HG02642 (cell line): ENCODE data around the gene NID1.
"Not testable (repeated sequence)": the region's sequence is repeated elsewhere in the genome, so short reads cannot be mapped to it uniquely, and the experiment has no call there.

Experiments
- ATAC-seq: cut with Tn5 transposase; IDR thresholded peaks from one replicate; pipeline ENCODE4 v1.9.1; 2021; ENCODE audit warnings: mild to moderate bottlenecking; ENCODE audit not compliant: unreplicated experiment, poor library complexity

Gene NID1

GRCh38 chr1:236095705-236096520 lies 31.0 kb upstream of the NID1 start:
- no peak for ATAC-seq

DNA sequence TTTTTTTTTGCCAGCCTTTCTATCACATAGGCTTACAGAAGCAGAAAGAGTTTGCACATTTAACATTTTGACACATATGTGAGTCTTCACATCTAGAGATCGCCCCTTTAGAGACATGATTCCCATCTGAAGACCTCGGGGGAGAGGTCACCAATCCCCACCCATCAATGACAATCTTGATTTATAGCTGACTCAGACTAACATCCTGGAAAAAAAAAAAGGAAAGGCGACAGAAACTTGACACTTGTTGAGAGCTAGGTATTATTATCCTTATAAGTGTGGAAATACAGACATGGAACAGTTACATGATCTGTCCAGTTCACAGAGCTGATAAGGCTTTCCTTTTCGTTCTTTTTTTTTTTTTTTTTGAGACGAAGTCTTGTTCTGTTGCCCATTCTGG lies 28.0 kb upstream of the NID1 start:
- ATAC-seq: no peak

DNA sequence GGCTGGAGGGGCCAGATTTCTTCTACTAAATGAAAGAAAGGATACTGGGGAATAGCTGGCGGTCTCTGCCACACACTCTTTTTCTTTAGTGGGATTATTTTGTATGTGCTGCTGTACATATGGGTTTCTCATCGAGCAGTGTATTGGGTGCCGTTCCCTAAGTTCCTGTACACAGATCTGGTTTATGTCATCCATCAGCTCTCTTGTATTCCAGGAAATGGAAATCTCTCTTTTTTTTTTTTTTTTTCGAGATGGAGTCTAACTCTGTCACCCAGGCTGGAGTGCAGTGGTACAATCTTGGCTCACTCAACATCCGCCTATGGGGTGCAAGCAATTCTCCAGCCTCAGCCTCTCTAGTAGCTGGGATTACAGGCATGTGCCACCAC lies 27.0 kb upstream of the NID1 start:
- no peak for ATAC-seq

GRCh38 chr1:236090741-236091147 lies 25.9 kb upstream of the NID1 start:
- no peak for ATAC-seq

DNA sequence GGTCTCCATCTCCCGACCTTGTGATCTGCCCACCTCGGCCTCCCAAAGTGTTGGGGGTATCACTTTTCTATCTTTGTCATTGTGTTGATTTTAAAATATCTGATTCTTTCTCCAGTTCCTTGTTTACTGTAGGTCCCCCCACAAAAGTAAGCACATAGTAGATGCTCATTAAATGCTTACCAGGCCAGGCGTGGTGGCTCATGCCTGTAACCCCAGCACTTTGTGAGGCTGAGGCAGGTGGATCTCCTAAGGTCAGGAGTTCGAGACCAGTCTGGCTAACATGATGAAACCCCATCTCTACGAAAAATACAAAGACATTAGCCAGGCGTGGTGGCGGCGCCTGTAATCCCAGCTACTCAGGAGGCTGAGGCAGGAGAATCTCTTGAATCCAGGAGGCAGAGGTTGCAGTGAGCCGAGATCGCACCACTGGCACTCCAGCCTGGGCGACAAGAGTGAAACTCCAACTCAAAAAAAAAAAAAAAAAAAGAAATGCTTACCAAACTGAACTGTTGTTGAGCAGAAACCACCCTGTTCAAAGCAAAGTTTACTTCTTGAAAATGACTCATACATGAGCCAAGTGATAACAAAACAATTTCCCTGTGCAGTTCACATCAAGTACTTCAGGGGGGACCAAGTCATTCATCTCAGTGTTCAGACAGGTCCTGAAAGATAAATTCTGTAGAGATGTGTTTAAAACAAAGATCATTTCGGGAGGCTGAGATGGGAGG lies 24.3 kb upstream of the NID1 start:
- ATAC-seq: no peak

DNA sequence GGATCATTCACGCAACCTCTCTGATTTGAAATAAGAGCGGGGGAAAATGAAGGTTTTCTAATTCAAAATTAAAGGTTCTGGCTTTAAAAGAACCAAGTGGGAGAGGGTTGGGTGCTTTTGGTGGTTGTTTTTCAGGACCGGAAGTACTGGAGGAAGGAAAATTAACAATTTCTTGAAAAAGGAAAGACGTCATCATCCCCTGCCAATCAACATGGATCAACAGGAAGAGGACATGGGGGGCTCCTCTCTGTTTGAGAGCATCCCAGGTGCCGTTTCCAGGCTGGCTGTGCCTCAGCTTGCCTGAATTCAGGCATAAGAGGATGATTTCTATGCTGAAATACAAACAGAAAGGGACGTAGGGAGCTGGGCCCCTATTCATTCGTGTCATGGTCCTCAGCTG lies 21.6 kb upstream of the NID1 start:
- ATAC-seq: no peak

DNA sequence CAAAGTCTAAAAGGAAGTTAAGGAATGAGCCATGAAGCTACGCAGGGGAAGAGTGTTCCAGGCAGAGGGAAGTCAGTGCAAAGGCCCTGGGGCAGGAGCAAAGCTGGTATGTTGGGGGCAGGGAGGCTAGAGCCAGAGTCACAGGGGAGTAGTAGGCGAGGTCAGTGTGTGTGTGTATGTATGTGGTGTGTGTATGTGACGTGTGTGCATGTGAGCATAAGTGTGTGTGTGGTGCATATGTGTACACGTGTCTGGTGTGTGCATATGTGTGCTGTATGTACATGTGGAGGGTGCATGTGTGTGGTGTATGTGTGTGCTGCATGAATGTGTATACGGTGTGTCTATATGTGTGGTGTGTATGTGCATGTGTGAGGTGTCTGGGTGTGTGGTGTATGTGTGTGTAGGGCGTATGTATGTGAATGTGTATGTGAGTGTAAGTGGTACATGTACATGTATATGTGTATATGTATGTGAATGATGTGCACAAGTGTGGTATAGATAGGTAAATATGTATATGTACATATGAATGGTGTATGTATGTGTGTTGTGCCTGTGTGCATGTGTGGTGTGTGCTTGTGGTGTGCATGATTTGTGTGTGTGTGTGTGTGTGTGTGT lies 20.8 kb upstream of the NID1 start:
- ATAC-seq: no peak

- ATAC-seq: no peak
These were observed 19.5 kb upstream of the NID1 start for GRCh38 chr1:236084386-236084730.

DNA sequence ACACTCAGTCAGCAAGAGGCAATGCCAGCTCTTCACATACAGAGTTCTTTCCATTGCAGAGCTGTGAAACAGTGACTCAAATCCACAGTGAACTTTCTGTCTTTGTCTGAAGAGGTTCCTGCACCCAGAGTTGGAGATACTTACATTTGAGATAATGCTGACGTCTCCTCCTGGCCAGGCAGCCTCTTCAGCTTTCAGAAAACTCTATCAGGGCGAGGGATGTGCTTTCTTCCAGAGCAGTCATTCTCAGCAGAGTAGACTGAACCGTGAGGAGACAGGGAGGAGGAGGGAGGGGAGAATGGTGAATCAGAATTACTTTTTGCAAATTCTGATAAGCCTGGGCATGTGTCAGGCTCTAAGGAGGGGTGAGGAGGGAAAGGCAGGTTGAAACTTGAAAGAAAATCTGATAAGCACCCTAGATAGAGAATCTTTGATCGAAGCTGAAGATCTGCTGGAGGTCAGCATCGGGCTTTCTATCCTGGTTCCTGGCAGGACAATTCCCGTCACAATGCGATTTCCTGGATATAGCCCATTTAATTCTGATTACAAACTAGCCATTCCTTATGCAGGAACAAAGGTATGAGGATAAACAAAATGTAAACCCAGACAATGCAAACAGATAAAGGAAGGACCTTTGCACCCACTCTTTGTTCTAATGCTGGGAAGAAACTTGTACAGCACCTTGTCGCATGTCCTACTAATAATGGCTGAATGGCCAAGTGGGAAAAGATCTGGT lies 18.9 kb upstream of the NID1 start:
- ATAC-seq: no peak

GRCh38 chr1:236082526-236082925 lies 17.6 kb upstream of the NID1 start:
- ATAC-seq: no peak

DNA sequence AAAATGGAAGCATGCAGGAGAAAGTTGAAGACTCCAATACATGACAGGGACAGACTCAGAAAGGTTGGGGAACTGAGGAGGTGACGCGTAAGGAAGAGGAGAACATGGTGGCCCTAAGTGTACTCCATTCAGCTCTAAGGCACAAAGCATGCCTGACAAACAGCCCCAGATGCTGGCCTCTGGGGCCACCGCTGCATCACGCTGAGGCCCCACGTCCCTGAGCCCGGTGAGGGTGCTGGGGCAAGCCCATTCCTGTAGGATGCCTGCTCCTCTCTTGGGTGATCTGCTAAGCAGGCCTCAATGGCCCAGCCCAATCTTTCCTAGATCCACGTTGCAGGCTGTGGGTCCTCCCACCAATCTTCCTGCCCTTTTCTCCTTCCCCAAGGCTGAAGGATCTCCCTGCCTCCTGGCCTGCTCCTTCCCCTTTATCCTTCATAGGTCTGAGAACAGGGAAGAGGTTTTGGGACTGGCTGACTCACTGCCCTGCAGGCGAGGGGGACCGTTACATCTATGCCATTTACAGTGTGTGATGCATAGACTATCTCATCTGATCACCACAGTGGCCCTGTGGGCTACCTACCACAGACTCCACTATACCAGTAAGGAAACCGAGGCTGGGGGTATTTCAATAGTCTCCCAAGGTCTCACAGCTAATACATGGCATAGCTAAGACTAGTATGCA lies 16.8 kb upstream of the NID1 start:
- no peak for ATAC-seq

GRCh38 chr1:236079703-236080102 lies 14.8 kb upstream of the NID1 start:
- ATAC-seq: no peak

- no peak for ATAC-seq
These were observed 14.1 kb upstream of the NID1 start for GRCh38 chr1:236078993-236079392.

GRCh38 chr1:236078077-236078476 lies 13.2 kb upstream of the NID1 start:
- ATAC-seq: not testable (repeated sequence)

DNA sequence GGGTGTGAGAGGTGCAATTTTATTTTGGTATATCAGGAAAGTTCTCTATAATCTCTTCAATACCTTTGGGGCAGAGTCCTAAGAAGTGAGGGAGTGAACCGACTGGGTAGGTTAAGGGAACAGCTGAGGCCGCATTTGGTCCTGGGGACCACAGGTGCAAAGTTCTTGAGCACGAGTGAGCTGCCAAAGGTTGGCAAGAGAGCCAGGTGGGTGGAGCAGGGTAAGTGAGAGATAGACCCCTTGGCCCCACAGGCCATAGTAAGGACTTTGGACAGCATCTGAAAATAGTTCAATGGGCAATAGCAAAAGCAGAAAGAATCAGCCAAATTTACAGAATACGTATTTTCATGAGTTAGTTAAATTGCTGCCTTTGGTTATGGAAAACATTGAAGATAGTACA lies 11.0 kb upstream of the NID1 start:
- ATAC-seq: no peak

- no peak for ATAC-seq
These were observed 8.5 kb upstream of the NID1 start for GRCh38 chr1:236073307-236073897.

- no peak for ATAC-seq
These were observed 7.1 kb upstream of the NID1 start for GRCh38 chr1:236072001-236072400.

DNA sequence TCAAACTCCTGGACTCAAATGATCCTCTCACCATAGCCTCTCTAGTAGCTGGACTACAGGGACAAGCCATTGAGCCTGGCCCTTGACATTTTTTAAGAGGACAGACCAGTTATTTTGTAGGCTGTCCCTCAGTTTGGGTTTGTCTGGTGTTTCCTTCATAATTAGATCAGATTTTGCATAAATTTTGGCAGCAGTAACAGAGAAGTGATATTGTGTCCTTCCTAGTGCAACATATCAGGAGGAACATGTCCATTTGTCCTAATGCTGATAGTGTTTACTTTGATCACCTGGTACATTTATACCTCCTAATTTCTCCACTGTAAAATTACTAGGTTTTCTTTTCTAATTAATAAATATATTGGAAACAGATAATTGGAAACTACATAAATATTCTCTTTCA lies 5.9 kb upstream of the NID1 start:
- ATAC-seq: no peak

DNA sequence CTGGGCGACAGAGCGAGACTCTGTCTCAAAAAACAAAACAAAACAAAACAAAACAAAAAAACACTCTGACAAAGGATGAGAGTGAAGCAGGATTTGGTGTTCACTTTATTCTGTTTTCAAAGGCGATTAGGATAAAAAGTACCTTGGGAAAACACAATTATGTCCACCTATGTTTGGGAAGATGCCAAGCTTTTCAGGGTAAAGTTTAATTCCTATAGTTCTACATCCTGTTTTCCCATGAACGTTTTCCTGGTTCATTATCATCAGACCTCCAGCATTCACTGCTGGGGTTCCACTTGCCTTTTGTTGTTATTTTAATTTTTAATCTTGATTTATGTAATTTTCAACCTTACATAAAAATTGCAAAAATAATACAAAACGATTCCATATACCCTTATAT lies 4.9 kb upstream of the NID1 start:
- no peak for ATAC-seq

DNA sequence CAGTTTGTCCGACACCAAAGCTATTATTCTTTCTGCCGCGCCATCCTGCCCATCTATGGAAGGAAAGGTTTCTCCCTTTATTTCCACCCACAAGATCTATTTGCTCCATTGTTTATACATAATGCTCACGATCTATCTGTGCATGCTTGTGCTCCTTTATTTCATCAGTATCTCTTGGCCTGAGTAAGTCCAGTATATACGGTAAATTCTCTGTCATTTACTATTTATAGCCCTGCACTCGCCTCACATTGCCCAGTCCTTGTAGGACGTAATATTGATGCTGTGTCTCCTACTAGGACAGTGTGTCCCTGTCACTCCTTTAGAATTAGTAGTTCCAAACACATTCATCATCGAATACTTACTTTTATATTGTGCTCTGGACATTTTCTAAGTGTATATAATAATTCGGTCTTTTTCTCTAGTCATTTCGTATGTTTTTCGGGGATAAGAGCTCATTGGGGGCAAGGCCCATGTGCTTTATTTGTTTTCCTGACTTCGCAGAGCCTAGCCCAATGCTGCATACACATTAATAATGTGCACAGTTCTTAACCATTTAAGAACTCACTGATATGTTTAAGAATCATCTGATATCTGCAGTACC lies 3.1 kb upstream of the NID1 start:
- no peak for ATAC-seq
